LNCaP clone FGC (cell line): ENCODE data around the gene RTL10.

ENCODE experiments used
- DNase-seq: peaks from one replicate; pipeline ENCODE4 v3.0.0-alpha.2; 2011; ENCODE audit warnings: low read depth
- H3K4me3 ChIP-seq: 2 replicates; pipeline ENCODE4 v1.5.1; 2011; ENCODE audit warnings: mild to moderate bottlenecking, low read depth, low read length, control low read depth
- CTCF ChIP-seq: IDR thresholded peaks from 2 replicates; pipeline ENCODE4 v1.5.1; 2012; ENCODE audit warnings: mild to moderate bottlenecking; ENCODE audit not compliant: control insufficient read depth, insufficient read depth; ENCODE audit errors: extremely low read depth

RTL10 gene

GRCh38 chr22:19819911-19820879 lies 34.5 kb downstream of the RTL10 start:
- TF ChIP-seq CTCF: no peak
- DNase-seq: no peak
- H3K4me3 ChIP-seq: no peak overlapping the region

- H3K4me3 ChIP-seq: no peak overlapping the region
- TF ChIP-seq CTCF: no peak
- DNase-seq: no peak
Measured at GRCh38 chr22:19819208-19819910, 35.3 kb downstream of the RTL10 start.

- no peak for TF ChIP-seq CTCF
- no peak overlapping the region for H3K4me3 ChIP-seq
- no peak for DNase-seq
Measured at GRCh38 chr22:19818324-19819207, 36.1 kb downstream of the RTL10 start.

- no peak overlapping the region for H3K4me3 ChIP-seq
- no peak for TF ChIP-seq CTCF
- DNase-seq: no peak
Measured at GRCh38 chr22:19816372-19817119, 38.1 kb downstream of the RTL10 start.

- no peak overlapping the region for H3K4me3 ChIP-seq
- DNase-seq: no peak
- TF ChIP-seq CTCF: no peak
Measured at GRCh38 chr22:19815823-19816290, 38.8 kb downstream of the RTL10 start.

- TF ChIP-seq CTCF: no peak
- DNase-seq: no peak
- no peak overlapping the region for H3K4me3 ChIP-seq
Measured at GRCh38 chr22:19815093-19815822, 39.4 kb downstream of the RTL10 start.
